GM18951 (cell line): ENCODE results near the gene BNC2.

Experiments used
- POLR2A ChIP-seq: IDR thresholded peaks from 4 replicates; pipeline ENCODE4 v1.6.1; 2011; ENCODE audit warnings: mild to moderate bottlenecking; ENCODE audit not compliant: insufficient read length, insufficient read depth; ENCODE audit errors: extremely low read depth
- in situ Hi-C: fragments of 300-500 bp; cut with MboI; formaldehyde crosslinking; loops from one replicate; pipeline ENCODE4 v1.12.0; 2022; ENCODE audit warnings: low sequenced_read_pairs, mixed read lengths, inconsistent platforms; ENCODE audit not compliant: unreplicated experiment

The BNC2 gene

GRCh38 chr9:16668734-16669295 lies 201.7 kb downstream of the BNC2 start:
- in situ Hi-C loops, result no loop called here
- no peak for TF ChIP-seq POLR2A

- TF ChIP-seq POLR2A, result no peak
- in situ Hi-C loops, result no loop called here
These were observed 206.3 kb downstream of the BNC2 start for GRCh38 chr9:16664211-16664610.

GRCh38 chr9:16661816-16662215 lies 208.7 kb downstream of the BNC2 start:
- TF ChIP-seq POLR2A, result no peak
- in situ Hi-C loops, result no loop called here

DNA sequence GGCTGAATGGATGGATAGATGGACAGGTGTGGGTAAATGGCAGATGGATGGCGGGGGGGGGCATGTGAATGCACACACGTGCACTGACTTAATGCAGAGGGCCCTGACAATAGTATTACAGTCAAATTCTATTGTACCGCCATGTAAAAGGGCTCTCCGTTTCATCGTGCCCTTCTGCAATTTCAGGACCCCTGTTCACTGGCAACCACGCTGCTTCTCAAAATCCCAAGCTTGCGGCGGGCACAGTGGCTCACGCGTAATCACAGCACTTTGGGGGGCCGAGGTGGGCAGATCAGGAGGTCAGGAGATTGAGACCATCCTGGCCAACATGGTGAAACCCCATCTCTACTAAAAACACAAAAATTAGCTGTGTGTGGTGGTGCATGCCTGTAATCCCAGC lies 211.4 kb downstream of the BNC2 start:
- in situ Hi-C loops, result no loop called here
- TF ChIP-seq POLR2A, result no peak

DNA sequence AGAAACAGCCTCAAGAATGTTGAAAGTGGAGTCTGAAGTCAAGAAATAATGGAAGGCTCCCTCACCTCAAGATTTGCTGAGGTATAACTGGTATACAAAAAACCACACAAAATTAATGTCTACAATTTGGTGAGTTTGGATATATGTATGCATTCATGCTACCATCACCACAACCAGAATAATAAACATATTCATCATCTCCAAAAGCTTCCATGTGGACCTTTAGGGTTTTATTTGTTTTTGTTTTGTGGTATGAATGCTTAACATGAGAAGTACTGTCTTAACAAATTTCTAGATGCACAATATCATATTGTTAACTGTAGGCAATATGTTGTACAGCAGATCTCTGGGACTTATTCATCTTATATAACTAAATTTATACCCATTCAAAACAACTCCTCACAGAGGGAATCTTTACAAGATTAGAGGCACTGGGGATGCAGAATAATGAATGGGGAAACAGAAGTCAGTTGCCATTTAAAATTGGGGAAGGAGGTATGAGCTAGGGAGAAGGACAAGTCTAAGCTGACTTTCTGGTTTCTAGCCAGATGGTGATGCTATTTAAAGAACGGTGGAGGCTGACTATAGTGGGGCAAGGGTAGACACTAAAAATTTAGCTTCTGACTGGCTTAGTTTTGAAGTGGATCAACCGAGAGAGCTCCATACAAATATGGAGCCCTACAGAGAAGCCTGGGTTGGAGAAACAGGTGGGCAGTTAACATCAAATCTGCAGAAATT lies 213.9 kb downstream of the BNC2 start:
- TF ChIP-seq POLR2A, result no peak

GRCh38 chr9:16654596-16655126 lies 215.8 kb downstream of the BNC2 start:
- in situ Hi-C loops, result no loop called here
- no peak for TF ChIP-seq POLR2A

More for the DNA sequence above, 213.9 kb downstream of the BNC2 start:
- in situ Hi-C loops, result no loop called here

- in situ Hi-C loops, result no loop called here
- TF ChIP-seq POLR2A, result no peak
These were observed 216.7 kb downstream of the BNC2 start for GRCh38 chr9:16653491-16654399.

DNA sequence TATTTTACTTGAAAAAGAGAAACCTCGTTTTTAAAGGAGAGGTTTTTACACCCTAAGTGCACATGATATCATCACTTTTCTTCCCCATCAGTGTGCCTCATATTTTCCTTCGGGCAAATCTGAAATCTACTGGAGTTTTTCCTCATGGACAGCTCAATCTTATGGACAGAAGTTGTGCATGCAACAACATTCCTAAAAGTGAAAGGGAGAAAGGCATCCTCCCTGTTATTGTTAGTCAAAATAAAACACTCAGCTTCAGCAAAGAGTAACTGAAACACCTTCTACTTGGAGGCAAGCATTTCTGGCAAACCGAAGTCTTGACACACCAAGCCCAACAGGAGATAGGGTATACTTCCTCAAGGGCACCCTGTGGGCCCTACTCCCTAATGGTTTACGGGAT lies 217.9 kb downstream of the BNC2 start:
- TF ChIP-seq POLR2A, result no peak
- in situ Hi-C loops, result no loop called here

DNA sequence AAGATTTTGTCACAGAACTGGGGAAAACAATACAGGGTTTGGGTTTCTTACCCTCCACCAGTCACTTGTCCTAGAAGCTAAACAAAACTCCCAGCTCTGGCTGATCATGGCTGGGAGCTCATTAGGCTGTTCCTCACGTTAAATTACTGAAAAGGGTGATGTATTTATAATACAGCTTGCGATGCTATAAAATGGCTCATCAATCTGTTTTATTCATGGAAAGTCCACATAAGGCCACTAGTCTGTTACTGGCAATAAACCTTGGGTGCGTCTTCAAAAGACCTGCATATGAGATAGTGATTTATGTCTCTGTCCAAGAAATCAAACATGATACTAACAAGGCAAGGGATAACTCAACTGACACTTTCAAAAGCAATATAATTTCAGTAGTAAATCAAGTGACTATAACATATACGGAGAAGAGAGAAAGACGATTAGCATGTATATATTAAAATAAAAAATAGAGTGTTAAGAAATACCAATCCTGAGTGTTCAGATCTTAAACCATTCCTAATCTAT lies 219.0 kb downstream of the BNC2 start:
- no peak for TF ChIP-seq POLR2A

GRCh38 chr9:16645970-16646369 lies 224.5 kb downstream of the BNC2 start:
- TF ChIP-seq POLR2A, result no peak
- in situ Hi-C loops, result no loop called here

More for the DNA sequence above, 219.0 kb downstream of the BNC2 start:
- in situ Hi-C loops, result no loop called here

GRCh38 chr9:16642421-16643109 lies 227.9 kb downstream of the BNC2 start:
- TF ChIP-seq POLR2A, result no peak
- in situ Hi-C loops, result no loop called here

GRCh38 chr9:16640649-16641048 lies 229.8 kb downstream of the BNC2 start:
- TF ChIP-seq POLR2A, result no peak
- in situ Hi-C loops, result no loop called here
